NT2/D1 (cell line): ENCODE results near the gene TCERG1L.

Experiments
- DNase-seq: peaks from one replicate; pipeline ENCODE4 v3.0.0-alpha.2; 2011; ENCODE audit warnings: low read depth, low spot score
- H3K27me3 ChIP-seq: 2 replicates; pipeline ENCODE4 v1.6.0; 2011; ENCODE audit warnings: mild to moderate bottlenecking; ENCODE audit not compliant: insufficient read length, insufficient read depth
- H3K36me3 ChIP-seq: 2 replicates; pipeline ENCODE4 v1.6.1; 2011; ENCODE audit warnings: mild to moderate bottlenecking, low read length, mixed read lengths; ENCODE audit not compliant: insufficient read depth, insufficient read length
- H3K4me1 ChIP-seq: 2 replicates; pipeline ENCODE4 v1.5.1; 2011; ENCODE audit not compliant: insufficient read depth, insufficient read length
- H3K4me3 ChIP-seq: 2 replicates; pipeline ENCODE4 v1.5.1; 2011; ENCODE audit warnings: low read depth; ENCODE audit not compliant: insufficient read length
- H3K9ac ChIP-seq: 2 replicates; pipeline ENCODE4 v1.6.0; 2011; ENCODE audit warnings: low read depth; ENCODE audit not compliant: insufficient read length
- H3K9me3 ChIP-seq: 2 replicates; pipeline ENCODE4 v1.5.1; 2011; ENCODE audit warnings: mild to moderate bottlenecking, low read length; ENCODE audit not compliant: insufficient read depth
- SUZ12 ChIP-seq: IDR thresholded peaks from 2 replicates; pipeline ENCODE4 v1.6.1; 2011; ENCODE audit not compliant: insufficient read length, insufficient read depth; ENCODE audit errors: extremely low read depth
- YY1 ChIP-seq: IDR thresholded peaks from 2 replicates; pipeline ENCODE4 v1.6.1; 2011; ENCODE audit not compliant: insufficient read length, insufficient read depth
- ZNF274 ChIP-seq: IDR thresholded peaks from 2 replicates; pipeline ENCODE4 v1.6.1; 2011; ENCODE audit warnings: mild to moderate bottlenecking, low read depth, low read length

TCERG1L gene

GRCh38 chr10:131150126-131150525 lies 161.4 kb downstream of the TCERG1L start:
- H3K9ac ChIP-seq: no peak overlapping the region
- H3K27me3 ChIP-seq: no peaks in the 10 kb centered on the region
- H3K4me1 ChIP-seq: no peaks in the 10 kb centered on the region
- no peak for TF ChIP-seq SUZ12
- TF ChIP-seq YY1: no peak
- no peak for TF ChIP-seq ZNF274
- H3K36me3 ChIP-seq: no peaks in the 10 kb centered on the region
- H3K9me3 ChIP-seq: peaks cover 12% of the 10 kb centered on the region; the same call in 1 of the 2 replicates
- H3K4me3 ChIP-seq: no peak overlapping the region
- DNase-seq: no peak

DNA sequence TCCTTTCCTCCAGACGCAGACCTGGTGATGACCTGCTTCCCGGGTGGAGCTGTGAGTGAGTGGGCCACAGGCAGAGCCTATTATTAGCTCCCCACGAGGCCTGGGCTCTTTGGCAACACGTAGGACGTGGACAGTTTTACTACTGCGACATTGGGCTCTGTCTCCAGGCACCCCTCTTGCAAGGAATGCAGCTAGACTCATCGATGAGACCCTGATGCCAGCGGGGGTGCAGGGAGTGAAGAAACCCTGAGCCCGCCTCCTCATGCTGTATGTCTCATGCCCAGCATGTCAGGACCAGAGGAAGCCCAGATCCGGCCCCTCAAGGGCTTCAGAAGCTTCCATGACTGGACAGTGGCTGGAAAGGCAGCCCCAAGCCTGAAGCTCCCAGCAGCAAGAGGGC lies 161.9 kb downstream of the TCERG1L start:
- Histone ChIP-seq H3K9me3 (peaks cover 14% of the 10 kb centered on the region; the same call in 1 of the 2 replicates), H3K27me3 (no peaks in the 10 kb centered on the region), H3K4me3 (no peak overlapping the region), H3K4me1 (no peaks in the 10 kb centered on the region), H3K9ac (no peak overlapping the region), H3K36me3 (no peaks in the 10 kb centered on the region)
- no peak for DNase-seq
- no peak for TF ChIP-seq YY1

GRCh38 chr10:131149111-131149510 lies 162.4 kb downstream of the TCERG1L start:
- Histone ChIP-seq H3K27me3 (no peaks in the 10 kb centered on the region), H3K4me1 (no peaks in the 10 kb centered on the region), H3K36me3 (no peaks in the 10 kb centered on the region), H3K9me3 (peaks cover 14% of the 10 kb centered on the region; the same call in 1 of the 2 replicates), H3K9ac (no peak overlapping the region), H3K4me3 (no peak overlapping the region)
- DNase-seq: no peak
- TF ChIP-seq YY1 (no peak), SUZ12 (no peak), ZNF274 (no peak)

DNA sequence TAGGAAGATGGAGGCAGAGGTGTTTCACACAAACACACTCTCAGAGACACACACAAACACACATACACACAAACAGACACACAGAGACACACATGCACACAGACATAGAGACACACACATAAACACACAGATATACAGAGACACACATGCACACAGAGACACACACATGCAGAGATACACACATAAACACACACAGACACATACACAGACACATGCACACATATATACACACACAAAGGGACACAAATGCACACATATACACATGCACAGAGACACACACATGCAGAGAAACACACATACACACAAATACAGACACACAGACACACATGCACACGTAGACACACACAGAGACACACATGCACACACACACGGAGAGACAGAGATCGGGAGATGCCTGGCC lies 163.3 kb downstream of the TCERG1L start:
- Histone ChIP-seq H3K9me3 (peaks cover 14% of the 10 kb centered on the region; the same call in 1 of the 2 replicates), H3K9ac (no peak overlapping the region), H3K36me3 (no peaks in the 10 kb centered on the region), H3K27me3 (no peaks in the 10 kb centered on the region), H3K4me3 (no peak overlapping the region), H3K4me1 (no peaks in the 10 kb centered on the region)
- no peak for DNase-seq
- TF ChIP-seq YY1: no peak

GRCh38 chr10:131147301-131147975 lies 164.1 kb downstream of the TCERG1L start:
- Histone ChIP-seq H3K9me3 (peaks cover 14% of the 10 kb centered on the region; the same call in 1 of the 2 replicates), H3K36me3 (no peaks in the 10 kb centered on the region), H3K9ac (no peak overlapping the region), H3K4me1 (no peaks in the 10 kb centered on the region), H3K27me3 (no peaks in the 10 kb centered on the region), H3K4me3 (no peak overlapping the region)
- TF ChIP-seq SUZ12 (no peak), YY1 (no peak), ZNF274 (no peak)
- no peak for DNase-seq

- Histone ChIP-seq H3K27me3 (no peaks in the 10 kb centered on the region), H3K9me3 (peaks cover 14% of the 10 kb centered on the region; the same call in 1 of the 2 replicates), H3K4me1 (no peaks in the 10 kb centered on the region), H3K9ac (no peak overlapping the region), H3K4me3 (no peak overlapping the region), H3K36me3 (no peaks in the 10 kb centered on the region)
- DNase-seq: no peak
- TF ChIP-seq ZNF274 (no peak), SUZ12 (no peak), YY1 (no peak)
Measured at GRCh38 chr10:131146790-131147189, 164.7 kb downstream of the TCERG1L start.

DNA sequence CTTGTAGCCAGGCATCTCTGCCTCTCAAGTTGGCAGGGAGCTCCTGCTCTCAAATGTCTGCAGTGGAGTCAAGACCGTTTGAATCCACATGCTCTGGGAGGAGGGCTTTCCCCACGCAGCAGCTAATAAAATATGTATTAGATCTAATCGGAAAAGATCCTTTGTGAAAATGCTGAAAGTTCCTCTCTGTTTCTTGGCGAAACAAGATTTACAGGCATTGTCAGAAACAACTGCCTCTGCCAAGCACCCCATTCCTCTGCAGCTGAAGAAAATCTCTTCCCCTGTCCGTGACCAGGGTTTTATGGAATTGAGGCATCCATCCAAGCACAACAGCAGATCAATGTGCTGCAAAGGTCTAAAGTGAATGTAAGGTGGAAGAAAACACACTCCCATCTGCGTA lies 165.8 kb downstream of the TCERG1L start:
- Histone ChIP-seq H3K4me3 (no peak overlapping the region), H3K36me3 (no peaks in the 10 kb centered on the region), H3K4me1 (no peaks in the 10 kb centered on the region), H3K27me3 (no peaks in the 10 kb centered on the region), H3K9ac (no peak overlapping the region), H3K9me3 (peaks cover 14% of the 10 kb centered on the region; the same call in 1 of the 2 replicates)
- no peak for DNase-seq
- TF ChIP-seq YY1 (no peak), ZNF274 (no peak), SUZ12 (no peak)
